Measurements from ENCODE around the gene POPDC3.

- TF ChIP-seq CTCF (IDR thresholded peaks at IDR 0.05) (no peak), EZH2 (IDR thresholded peaks at IDR 0.05; ENCODE audit: borderline replicate concordance, insufficient read depth, low read depth, low read length, poor library complexity, severe bottlenecking) (no peak)
Measured at GRCh38 chr6:105178636-105179035, 1.2 kb downstream of the POPDC3 start.
